CD4-positive, alpha-beta T cell (primary cell): Measurements from ENCODE around the gene TFG. TPM values are rescaled to one million over a fixed set of nuclear protein-coding genes. Genes with fewer than 3 reads are reported as not detected.

Experiments
- ATAC-seq: fragments of 200-7000 bp; cut with Tn5 transposase; one replicate; pipeline ENCODE4 v1.10.0; 2022; ENCODE audit warnings: mild to moderate bottlenecking; ENCODE audit not compliant: poor library complexity
- CTCF ChIA-PET: fragments of 350-600 bp; sonication (Branson Sonifier 250); formaldehyde crosslinking; loops from one replicate; lab custom pipeline; 2021; ENCODE audit warnings: antibody characterized with exemption, inconsistent platforms; lab: Charles Lee
- POLR2A ChIA-PET: fragments of 350-600 bp; sonication (Branson Sonifier 250); formaldehyde crosslinking; loops from one replicate; lab custom pipeline; 2021; ENCODE audit warnings: antibody characterized with exemption, inconsistent platforms; lab: Charles Lee
- DNase-seq, 14 experiments: peaks; one replicate each; pipeline ENCODE4 v3.0.0-alpha.2; 2013 to 2020; ENCODE audit warnings: mixed read lengths in 2 of 14
- H3K27ac ChIP-seq, 2 donors: one replicate each; pipeline versions ENCODE4 v1.5.1 to v1.7.0; 2013; ENCODE audit warnings: low read length in 2 of 2, low read depth in 1 of 2, mild to moderate bottlenecking in 1 of 2
- H3K27me3 ChIP-seq, 2 experiments: 1 replicate in 1 of 2; 2 replicates in 1 of 2; pipeline versions ENCODE4 v1.6.1 to v1.7.0; 2013; ENCODE audit warnings: low read length in 2 of 2, control low read depth in 1 of 2, mild to moderate bottlenecking in 1 of 2, moderate library complexity in 1 of 2; ENCODE audit not compliant: insufficient read depth in 2 of 2, control insufficient read depth in 1 of 2
- H3K36me3 ChIP-seq: one replicate; pipeline ENCODE4 v1.6.1; 2013; ENCODE audit warnings: low read length, control low read depth; ENCODE audit not compliant: insufficient read depth
- H3K4me1 ChIP-seq: one replicate; pipeline ENCODE4 v1.6.1; 2013; ENCODE audit warnings: low read length, control low read depth; ENCODE audit not compliant: insufficient read depth
- H3K4me3 ChIP-seq: one replicate; pipeline ENCODE4 v1.5.1; 2013; ENCODE audit warnings: mild to moderate bottlenecking, low read length, moderate library complexity
- H3K9me3 ChIP-seq, 2 experiments: 1 replicate in 1 of 2; 2 replicates in 1 of 2; pipeline versions ENCODE4 v1.6.1 to v1.7.0; 2013; ENCODE audit warnings: low read length in 2 of 2, mild to moderate bottlenecking in 2 of 2, control low read depth in 1 of 2, moderate library complexity in 1 of 2; ENCODE audit not compliant: control insufficient read depth in 1 of 2, insufficient read depth in 1 of 2
- H3K27ac Mint-ChIP-seq: one replicate; pipeline ENCODE4 v1.8.0; 2020; ENCODE audit warnings: mixed read lengths
- H3K27me3 Mint-ChIP-seq: one replicate; pipeline ENCODE4 v1.8.0; 2021; ENCODE audit warnings: mixed read lengths
- H3K36me3 Mint-ChIP-seq: one replicate; pipeline ENCODE4 v1.8.0; 2021; ENCODE audit warnings: low read depth, mixed read lengths
- H3K4me1 Mint-ChIP-seq: one replicate; pipeline ENCODE4 v1.8.0; 2021; ENCODE audit warnings: low read depth, mixed read lengths
- H3K4me3 Mint-ChIP-seq: one replicate; pipeline ENCODE4 v1.8.0; 2020; ENCODE audit warnings: mild to moderate bottlenecking, mixed read lengths
- H3K9me3 Mint-ChIP-seq: one replicate; pipeline ENCODE4 v1.8.0; 2020; ENCODE audit warnings: mixed read lengths
- CTCF ChIP-seq: fragments of 200-600 bp; IDR thresholded peaks from one replicate; pipeline ENCODE4 v1.8.0; 2022; ENCODE audit warnings: antibody characterized with exemption, mild to moderate bottlenecking
- intact Hi-C, 2 experiments: fragments of 100-400 bp; cut with DNase I in 1 of 2; cut with micrococcal nuclease in 1 of 2; formaldehyde crosslinking; loops; one replicate each; pipeline versions ENCODE4 v1.15.1 to v1.9.0; 2023 to 2025; cut with DNase I, micrococcal nuclease
- total RNA-seq, 174 experiments: library from RNA in 2 of 174; stranded (reverse) in 2 of 174; gene quantifications; one replicate each; pipeline ENCODE4 v1.2.3 and lab custom pipeline; 2021 to 2026

The TFG gene
- total RNA-seq, 2 experiments from 2014 or later = 56.5 to 58.8 TPM

GRCh38 chr3:100740207-100740606 lies 30.9 kb downstream of the TFG start:
- DNase-seq (no peak), ATAC-seq (no peak)
- peaks cover 91% of the 10 kb centered on the region for H3K36me3 Mint-ChIP-seq
- H3K27ac ChIP-seq = no peak overlapping the region
- no peak overlapping the region for H3K4me3 ChIP-seq
- intact Hi-C loops = loop anchor here in 1 of 2 experiments (10.0 kb wide), 1 partner anchor 635 kb away; no protein-coding TSS in a partner anchor
- TF ChIP-seq CTCF = no peak
- no peaks in the 10 kb centered on the region for H3K27me3 Mint-ChIP-seq
- no peaks in the 10 kb centered on the region for H3K4me1 Mint-ChIP-seq
- no peaks in the 10 kb centered on the region for H3K4me1 ChIP-seq
- H3K27me3 ChIP-seq = no peaks in the 10 kb centered on the region
- no peak overlapping the region for H3K4me3 Mint-ChIP-seq
- H3K9me3 ChIP-seq = no peaks in the 10 kb centered on the region
- ChIA-PET POLR2A (no interaction called here), CTCF (no interaction called here)
- H3K9me3 Mint-ChIP-seq = no peaks in the 10 kb centered on the region
- H3K36me3 ChIP-seq = peaks cover 91% of the 10 kb centered on the region
- H3K27ac Mint-ChIP-seq = no peak overlapping the region

GRCh38 chr3:100743535-100743934 lies 34.2 kb downstream of the TFG start:
- H3K9me3 Mint-ChIP-seq = no peaks in the 10 kb centered on the region
- no peak overlapping the region for H3K4me3 ChIP-seq
- no peak for DNase-seq
- CTCF ChIA-PET = interaction anchor here (0.5 kb wide), 1 partner anchor 305 kb away, joined by 3 read pairs; no protein-coding TSS in a partner anchor
- H3K27ac Mint-ChIP-seq = no peak overlapping the region
- POLR2A ChIA-PET = no interaction called here
- no peaks in the 10 kb centered on the region for H3K4me1 Mint-ChIP-seq
- H3K27me3 Mint-ChIP-seq = no peaks in the 10 kb centered on the region
- TF ChIP-seq CTCF = no peak
- H3K9me3 ChIP-seq = no peaks in the 10 kb centered on the region
- no peak overlapping the region for H3K4me3 Mint-ChIP-seq
- intact Hi-C loops = loop anchor here in 1 of 2 experiments (10.0 kb wide), 1 partner anchor 631 kb away; no protein-coding TSS in a partner anchor
- no peaks in the 10 kb centered on the region for H3K27me3 ChIP-seq
- H3K36me3 ChIP-seq = peaks cover 90% of the 10 kb centered on the region
- no peak for ATAC-seq
- peaks cover 90% of the 10 kb centered on the region for H3K36me3 Mint-ChIP-seq
- no peaks in the 10 kb centered on the region for H3K4me1 ChIP-seq
- no peak overlapping the region for H3K27ac ChIP-seq

GRCh38 chr3:100744671-100745070 lies 35.4 kb downstream of the TFG start:
- intact Hi-C loops = loop anchor here in 1 of 2 experiments (10.0 kb wide), 1 partner anchor 630 kb away; no protein-coding TSS in a partner anchor
- CTCF ChIA-PET = no interaction called here

More at GRCh38 chr3:100744671-100745070, 35.4 kb downstream of the TFG start:
- no peak for TF ChIP-seq CTCF
- Mint-ChIP-seq H3K27ac (no peak overlapping the region), H3K9me3 (no peaks in the 10 kb centered on the region), H3K36me3 (peaks cover 92% of the 10 kb centered on the region), H3K4me3 (no peak overlapping the region), H3K4me1 (no peaks in the 10 kb centered on the region), H3K27me3 (no peaks in the 10 kb centered on the region)
- ATAC-seq (no peak), DNase-seq (no peak)
- Histone ChIP-seq H3K27ac (no peak overlapping the region), H3K4me3 (no peak overlapping the region), H3K4me1 (no peaks in the 10 kb centered on the region), H3K36me3 (peaks cover 90% of the 10 kb centered on the region), H3K27me3 (no peaks in the 10 kb centered on the region), H3K9me3 (no peaks in the 10 kb centered on the region)
- POLR2A ChIA-PET = no interaction called here
